Transverse colon (tissue), 3 donors: ENCODE results near the gene ZNF689.

Source experiments
- EP300 ChIP-seq: sonication (generic); formaldehyde crosslinking; IDR thresholded peaks from one replicate; pipeline ENCODE4 v1.6.1; 2017; ENCODE audit warnings: antibody characterized with exemption, low read depth
- POLR2A ChIP-seq: fragments of 450-650 bp; IDR thresholded peaks from one replicate; pipeline ENCODE4 v1.6.1; 2016; ENCODE audit warnings: antibody characterized with exemption, mild to moderate bottlenecking, moderate library complexity
- TF ChIP-seq, protein P1 (sequence below), 5 experiments: fragments of 200-600 bp in 3 of 5; fragments of 450-650 bp in 2 of 5; sonication (generic) in 3 of 5; IDR thresholded peaks; 1 replicate in 2 of 5; 2 replicates in 3 of 5; pipeline ENCODE4 v1.5.1; 2016 to 2017; ENCODE audit warnings: antibody characterized with exemption in 5 of 5, inconsistent platforms in 3 of 5, mild to moderate bottlenecking in 2 of 5, moderate library complexity in 1 of 5

GRCh38 chr16:30641378-30641982 is 31.3 kb upstream of the ZNF689 start:
- TF ChIP-seq POLR2A (no peak), EP300 (no peak)
- TF ChIP-seq, protein P1, sequence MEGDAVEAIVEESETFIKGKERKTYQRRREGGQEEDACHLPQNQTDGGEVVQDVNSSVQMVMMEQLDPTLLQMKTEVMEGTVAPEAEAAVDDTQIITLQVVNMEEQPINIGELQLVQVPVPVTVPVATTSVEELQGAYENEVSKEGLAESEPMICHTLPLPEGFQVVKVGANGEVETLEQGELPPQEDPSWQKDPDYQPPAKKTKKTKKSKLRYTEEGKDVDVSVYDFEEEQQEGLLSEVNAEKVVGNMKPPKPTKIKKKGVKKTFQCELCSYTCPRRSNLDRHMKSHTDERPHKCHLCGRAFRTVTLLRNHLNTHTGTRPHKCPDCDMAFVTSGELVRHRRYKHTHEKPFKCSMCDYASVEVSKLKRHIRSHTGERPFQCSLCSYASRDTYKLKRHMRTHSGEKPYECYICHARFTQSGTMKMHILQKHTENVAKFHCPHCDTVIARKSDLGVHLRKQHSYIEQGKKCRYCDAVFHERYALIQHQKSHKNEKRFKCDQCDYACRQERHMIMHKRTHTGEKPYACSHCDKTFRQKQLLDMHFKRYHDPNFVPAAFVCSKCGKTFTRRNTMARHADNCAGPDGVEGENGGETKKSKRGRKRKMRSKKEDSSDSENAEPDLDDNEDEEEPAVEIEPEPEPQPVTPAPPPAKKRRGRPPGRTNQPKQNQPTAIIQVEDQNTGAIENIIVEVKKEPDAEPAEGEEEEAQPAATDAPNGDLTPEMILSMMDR (IDR thresholded peaks at IDR 0.05), result no peak
